Measurements from ENCODE around the gene APEX2.
"Not testable (repeated sequence)": the region's sequence is repeated elsewhere in the genome, so short reads cannot be mapped to it uniquely, and the experiment has no call there.

The APEX2 gene

DNA sequence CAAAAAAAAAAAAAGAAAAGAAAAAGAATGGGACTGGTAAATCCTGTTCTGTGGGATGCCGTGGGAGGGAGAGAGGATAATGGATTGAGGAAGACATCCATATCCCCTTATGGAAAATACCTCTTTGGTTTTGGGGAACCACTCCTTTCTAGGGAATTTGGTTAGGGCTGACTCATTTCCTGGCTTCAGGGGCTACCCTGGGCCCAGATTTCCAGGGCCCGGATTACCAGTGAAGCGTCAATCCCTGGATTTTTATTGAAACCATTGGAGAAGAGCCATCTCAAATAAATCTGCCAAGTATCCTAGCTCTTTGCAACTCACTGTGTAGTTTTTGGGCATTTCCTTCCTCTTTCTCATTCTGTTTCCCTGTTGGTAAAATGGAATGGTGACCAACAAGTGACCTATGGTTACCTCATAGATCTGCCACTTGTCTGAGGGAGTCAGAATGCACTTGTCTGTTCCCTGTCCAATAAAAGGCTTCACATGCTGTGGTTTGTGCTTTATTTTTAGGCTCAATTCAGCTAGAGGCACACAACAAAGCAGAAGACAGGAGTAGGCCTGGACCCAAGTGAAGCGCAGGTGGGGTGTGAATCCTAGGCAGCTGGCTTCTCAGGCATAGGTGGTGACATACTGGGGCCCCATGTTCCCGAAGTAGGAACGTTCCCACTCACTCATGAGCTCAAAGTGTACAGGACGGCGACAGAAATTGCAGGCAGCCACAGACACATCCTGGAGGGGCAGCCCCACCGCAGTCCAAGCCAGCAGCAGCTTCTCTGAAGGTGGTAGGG lies 8.6 kb downstream of the APEX2 start:
- DNase-seq (ENCODE audit: low read depth in 2 of 2), result no peak

DNA sequence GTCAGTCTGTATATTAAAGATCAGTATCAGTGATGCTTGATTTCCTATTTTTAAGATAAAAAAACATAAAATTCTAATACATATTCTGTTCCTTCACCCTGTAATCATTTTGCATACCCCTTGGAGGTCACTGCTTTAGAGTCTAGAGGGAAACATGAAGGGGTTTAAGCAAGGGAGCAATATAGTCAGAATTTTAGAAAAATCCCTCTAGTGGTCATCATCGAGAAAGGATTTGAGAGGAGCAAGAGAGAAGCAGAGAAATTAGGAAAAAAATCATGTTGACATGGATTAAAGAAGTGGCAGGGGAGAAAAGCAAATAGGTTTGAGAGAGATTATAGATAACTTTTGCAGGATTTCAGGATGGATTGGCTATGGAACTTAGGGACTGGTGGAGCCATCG lies 11.1 kb downstream of the APEX2 start:
- no peak for DNase-seq (ENCODE audit: low read depth in 2 of 2)

- no peak for DNase-seq (ENCODE audit: low read depth in 2 of 2)
Observed at GRCh38 chrX:55014897-55015299, 14.7 kb downstream of the APEX2 start.

DNA sequence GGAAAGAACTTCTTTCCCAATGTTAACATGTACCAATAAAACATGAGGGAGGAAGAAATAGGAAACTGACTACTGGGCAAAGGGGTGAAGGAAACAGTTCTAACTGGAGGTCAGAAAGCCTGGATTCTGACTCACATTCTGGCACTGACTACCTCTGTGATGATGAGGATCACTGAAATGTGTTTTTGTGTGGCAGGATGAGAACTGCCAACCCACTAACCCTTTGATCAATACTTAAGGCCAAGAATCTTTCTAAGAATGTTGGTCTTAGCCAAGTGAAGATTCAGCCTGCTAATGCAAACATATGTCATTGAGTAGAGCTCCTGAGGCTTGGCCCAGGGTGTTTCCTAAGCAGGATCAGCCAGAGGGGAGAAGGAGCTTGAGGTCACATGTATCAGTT lies 26.0 kb downstream of the APEX2 start:
- DNase-seq (ENCODE audit: low read depth in 2 of 2), result no peak

GRCh38 chrX:55026840-55027239 lies 26.7 kb downstream of the APEX2 start:
- no peak for DNase-seq (ENCODE audit: low read depth in 2 of 2)

GRCh38 chrX:55028040-55028439 lies 27.9 kb downstream of the APEX2 start:
- DNase-seq (ENCODE audit: low read depth in 2 of 2), result no peak

- no peak for DNase-seq (ENCODE audit: low read depth in 2 of 2)
Observed at GRCh38 chrX:55028611-55029010, 28.4 kb downstream of the APEX2 start.

- DNase-seq (ENCODE audit: low read depth in 2 of 2), result no peak
Observed at GRCh38 chrX:55029291-55029690, 29.1 kb downstream of the APEX2 start.

GRCh38 chrX:55030271-55031205 lies 30.4 kb downstream of the APEX2 start, which contains the start of gene ALAS2:
Gene ALAS2, minus strand, starts transcription at chrX:55030977. Its CDS starts 4,977 bp downstream, at chrX:55026000.
- no peak for DNase-seq (ENCODE audit: low read depth in 2 of 2)

DNA sequence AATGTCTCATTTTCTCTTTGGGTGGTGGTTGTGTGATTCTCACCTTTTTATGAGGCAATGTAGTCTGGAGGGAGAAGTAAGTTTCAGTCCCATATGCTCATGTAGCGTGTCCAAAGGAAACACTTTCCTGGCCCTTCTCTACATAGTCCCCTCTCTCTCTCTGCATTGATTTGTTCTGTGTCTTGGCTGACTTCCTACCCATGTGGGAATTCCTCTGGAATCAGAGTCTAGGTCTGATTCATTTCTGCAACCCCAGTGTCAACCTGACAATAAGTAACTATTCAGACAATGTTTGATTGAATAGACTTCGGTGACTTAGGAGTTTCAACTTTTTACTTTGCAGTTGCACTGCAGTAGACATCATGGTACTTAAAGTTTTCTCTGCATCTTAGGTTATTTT lies 33.3 kb downstream of the APEX2 start:
- no peak for DNase-seq (ENCODE audit: low read depth in 2 of 2)

DNA sequence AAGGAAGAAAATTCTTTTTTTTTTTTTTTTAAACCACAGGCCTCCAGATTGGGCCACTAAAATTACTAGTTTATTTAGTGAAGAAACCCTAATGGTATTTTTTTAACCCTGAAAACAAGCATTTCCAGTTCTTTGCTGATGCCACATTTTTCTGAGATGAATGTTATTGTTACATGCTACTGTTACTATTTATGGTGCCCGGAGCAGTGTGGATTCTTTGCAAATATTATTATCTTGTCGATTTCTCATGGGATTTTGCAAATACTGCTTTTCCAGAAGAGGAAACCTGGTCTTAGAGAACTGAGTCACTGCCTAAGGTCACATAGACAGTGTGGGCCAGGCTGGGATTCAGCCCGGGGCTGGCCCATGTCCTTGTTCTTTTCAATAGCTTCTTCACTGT lies 39.3 kb downstream of the APEX2 start:
- no peak for DNase-seq (ENCODE audit: low read depth in 2 of 2)

DNA sequence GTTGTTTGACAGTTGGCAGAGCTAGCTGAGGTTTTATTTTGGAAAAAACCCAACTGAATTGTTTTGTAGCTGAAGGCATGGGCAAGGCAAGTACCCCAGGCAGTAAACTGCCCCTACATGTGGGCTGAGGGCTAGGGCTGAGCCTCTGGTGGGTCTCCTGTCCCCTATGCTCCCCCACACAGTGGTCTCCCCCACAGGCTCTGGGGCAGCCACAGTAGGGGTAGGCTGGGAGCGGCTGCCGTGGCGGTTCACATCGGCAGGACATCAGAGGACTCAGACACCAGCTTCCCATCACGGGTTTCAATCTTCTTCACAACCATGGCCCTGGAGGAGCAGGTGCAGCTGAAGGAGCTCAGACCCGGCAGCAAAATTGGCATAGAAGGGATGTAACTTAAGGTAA lies 41.4 kb downstream of the APEX2 start:
- DNase-seq (ENCODE audit: low read depth in 2 of 2), result no peak

DNA sequence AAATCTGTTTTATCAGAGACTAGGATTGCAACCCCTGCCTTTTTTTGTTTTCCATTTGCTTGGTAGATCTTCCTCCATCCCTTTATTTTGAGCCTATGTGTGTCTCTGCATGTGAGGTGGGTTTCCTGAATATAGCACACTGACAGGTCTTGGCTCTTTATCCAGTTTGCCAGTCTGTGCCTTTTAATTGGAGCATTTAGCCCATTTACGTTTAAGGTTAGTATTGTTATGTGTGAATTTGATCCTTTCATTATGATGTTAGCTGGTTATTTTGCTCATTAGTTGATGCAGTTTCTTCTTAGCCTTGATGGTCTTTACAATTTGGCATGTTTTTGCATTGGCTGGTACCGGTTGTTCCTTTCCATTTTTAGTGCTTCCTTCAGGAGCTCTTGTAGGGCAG lies 50.4 kb downstream of the APEX2 start:
- DNase-seq (ENCODE audit: low read depth in 2 of 2), result not testable (repeated sequence)

- DNase-seq (ENCODE audit: low read depth in 2 of 2), result no peak
Observed at GRCh38 chrX:55056820-55057674, 56.9 kb downstream of the APEX2 start.

DNA sequence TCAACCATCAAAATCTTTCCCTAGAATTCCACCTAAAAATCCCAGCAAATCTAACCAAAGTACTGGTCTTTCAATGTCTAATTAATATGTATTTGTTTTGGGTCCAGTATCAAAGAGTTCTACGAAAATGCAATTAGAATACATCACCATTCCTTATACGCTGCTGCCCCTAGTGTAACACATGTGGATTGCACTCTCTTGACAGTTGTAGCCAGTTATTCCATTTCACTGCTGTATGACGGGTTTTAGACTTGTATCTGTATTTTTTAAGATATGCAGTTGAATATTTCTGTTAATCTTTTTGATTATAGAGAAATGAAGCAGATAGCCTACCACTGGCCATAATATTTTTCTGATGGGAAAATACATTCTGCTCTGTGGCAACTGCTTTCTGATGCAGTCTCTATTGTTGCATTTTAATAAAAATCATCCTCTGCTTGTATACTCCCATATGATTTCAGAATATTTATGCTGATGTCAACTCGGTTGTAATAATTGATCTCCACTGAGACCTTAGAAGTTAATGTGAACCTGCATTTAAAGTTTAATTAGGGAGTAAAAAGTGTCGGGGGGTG lies 57.6 kb downstream of the APEX2 start:
- DNase-seq (ENCODE audit: low read depth in 2 of 2), result peak in 1 of 2 donors; percentile 12

Data from activated CD8-positive, alpha-beta memory T cell treated with anti-CD3 and anti-CD28 coated beads for 4 hours (primary cell).